HG03039 (cell line): Measurements from ENCODE around the gene CATSPER3.

ENCODE experiments used
- ATAC-seq: cut with Tn5 transposase; IDR thresholded peaks from one replicate; pipeline ENCODE4 v1.9.1; 2021; ENCODE audit warnings: mild to moderate bottlenecking, moderate library complexity; ENCODE audit not compliant: unreplicated experiment

The CATSPER3 gene

DNA sequence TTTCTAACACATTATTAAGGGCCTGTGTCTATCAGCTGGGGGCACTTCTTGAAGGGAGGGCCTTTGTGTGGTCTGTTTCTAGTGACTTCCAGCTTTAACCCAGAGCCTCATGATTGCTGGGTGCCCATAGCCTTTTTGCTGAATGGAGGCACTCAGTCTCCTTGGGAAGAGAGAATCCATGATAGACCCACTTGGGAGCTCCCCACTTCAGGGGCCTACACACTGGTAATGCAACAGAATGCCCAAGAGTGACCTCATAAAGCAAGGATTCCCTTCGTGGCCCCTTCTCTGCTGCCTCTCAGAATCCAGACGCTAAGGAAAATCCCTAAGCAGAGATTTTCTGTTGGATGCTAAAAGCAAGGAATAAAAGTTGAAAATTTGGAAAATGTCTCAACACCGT is at the start of gene CATSPER3:
CATSPER3 (plus strand) TSS at position 301 of the 400 bp plus-strand sequence; CDS start at position 386, 85 bp downstream.
- ATAC-seq = no peak

DNA sequence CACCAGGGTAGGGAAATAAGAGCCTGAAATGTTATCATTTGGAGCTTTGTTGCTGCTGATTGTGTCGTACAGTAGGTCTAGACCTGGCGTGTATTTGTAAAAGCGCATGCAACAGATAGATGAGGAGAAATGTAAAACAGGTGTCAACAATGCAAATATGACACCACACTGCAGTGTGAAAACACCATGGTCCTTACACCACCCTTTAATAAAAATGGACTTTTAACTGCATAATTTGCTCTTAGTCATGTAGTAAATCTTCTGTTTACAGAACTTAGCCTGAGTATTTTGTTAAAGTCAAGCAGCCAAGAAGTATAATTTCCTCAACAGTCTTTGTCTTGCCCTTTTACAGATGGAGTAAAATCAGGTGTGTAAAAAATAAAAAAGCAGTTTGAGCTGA is 48.8 kb upstream of the CATSPER3 start:
- ATAC-seq = no peak

DNA sequence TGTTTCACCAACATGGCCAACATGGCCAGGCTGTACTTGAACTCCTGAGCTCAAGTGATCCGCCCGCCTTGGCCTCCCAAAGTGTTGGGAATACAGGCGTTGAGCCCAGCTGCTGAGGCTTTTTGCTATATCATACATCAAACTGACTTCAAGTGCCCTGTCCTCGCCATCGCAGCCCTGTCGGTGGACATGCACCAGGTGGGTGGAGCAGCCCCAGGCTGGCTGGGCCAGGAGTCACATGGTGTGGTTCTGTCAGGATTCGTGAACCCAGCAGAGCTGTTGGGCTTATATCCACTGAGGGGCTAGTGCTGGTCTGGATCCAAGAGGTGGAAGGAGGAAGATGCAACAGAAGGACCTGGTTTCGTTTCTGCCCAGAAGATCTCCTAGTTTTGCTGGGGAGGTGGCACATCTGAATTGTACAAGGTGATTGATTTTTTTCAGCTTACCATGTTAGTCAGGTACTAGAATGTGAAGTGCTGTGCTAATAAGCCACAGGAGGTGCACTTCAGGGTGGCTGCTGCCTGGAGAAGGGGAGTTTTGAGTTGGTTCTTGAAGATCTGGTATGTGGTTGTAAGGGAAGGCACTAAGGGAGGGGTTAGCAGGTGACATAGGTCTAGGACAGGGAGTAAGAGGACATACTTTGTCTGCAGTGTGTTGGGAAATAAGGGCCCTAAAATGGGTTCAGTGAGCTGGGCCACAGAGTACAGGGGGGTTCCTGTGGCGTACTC is 46.7 kb upstream of the CATSPER3 start:
- no peak for ATAC-seq

DNA sequence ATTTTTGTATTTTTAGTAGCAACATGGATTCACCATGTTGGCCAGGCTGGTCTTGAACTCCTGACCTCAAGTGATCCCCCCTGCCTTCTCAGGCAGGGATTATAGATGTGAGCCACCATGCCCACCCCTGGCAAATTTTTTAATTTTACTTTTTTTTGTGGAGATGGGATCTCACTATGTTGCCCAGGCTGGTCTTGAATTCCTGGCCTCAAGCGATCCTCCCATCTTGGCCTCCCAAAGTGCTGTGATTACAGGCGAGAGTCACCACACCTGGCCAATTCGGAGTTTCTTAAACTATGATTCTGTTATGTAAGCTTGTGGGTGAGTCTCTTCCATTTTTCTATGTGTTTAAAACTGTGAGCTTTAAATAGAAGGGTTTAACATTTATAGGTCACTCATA is 35.2 kb upstream of the CATSPER3 start:
- ATAC-seq = no peak

DNA sequence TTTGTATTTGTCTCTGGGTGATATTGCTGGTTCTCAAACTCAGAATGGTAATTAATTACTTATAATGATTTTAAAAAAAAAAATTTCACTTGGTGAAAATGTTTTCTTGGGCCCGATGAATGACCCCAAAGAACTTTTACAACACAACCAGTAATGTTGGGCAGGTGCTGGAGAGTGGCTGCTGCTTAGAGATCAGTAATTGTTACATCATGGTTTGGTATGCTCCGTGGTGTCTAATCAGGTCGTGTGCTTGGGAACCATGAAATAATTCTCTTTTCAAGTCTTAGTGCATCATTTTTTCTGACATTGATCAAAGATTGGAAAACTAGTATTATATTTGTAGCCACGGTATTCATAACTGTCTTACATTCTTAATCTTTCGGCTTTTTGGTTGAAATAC is 33.5 kb upstream of the CATSPER3 start:
- ATAC-seq = no peak

DNA sequence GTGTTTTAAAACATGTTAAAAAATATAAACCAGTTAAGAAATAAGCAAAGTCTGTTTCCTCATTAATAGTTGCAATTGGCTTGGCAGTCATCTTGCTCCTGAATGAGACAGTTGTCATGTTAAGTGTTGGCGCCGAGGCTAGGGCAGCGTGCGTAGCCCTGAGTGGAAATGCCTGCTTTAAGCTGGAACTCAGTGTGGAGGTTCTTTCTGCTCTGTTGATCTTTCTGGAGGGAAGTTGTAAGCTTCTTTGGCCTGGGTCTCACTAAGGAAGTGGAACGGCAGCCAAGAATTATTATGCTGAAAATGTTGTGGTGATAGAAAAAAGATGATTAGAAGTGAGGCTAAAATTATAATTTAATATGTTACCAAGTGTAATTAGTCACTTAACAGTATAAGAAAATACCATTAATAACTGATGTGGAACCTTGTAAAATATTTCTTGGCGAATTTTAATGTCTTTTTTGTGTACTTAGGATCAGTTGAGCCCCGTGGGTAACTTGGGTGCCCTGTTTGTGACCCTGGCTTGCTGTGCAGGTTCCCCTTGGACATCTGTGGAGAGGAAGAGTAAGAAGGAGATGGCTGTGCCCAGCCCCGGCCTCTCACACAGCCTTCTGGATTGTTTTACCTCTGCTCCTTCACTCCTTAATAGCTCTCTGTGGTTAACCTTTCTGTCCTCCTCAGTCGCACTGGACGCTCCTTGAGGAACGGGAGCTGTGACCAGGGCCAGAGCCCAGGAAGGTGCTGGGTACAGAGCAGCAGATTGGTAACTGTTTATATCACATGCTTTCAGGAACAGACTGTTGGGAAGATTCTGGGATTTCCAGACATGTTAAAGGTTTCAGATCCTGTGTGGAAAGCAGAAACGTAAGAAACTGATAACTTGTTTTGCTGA is 31.8 kb upstream of the CATSPER3 start:
- ATAC-seq = no peak

DNA sequence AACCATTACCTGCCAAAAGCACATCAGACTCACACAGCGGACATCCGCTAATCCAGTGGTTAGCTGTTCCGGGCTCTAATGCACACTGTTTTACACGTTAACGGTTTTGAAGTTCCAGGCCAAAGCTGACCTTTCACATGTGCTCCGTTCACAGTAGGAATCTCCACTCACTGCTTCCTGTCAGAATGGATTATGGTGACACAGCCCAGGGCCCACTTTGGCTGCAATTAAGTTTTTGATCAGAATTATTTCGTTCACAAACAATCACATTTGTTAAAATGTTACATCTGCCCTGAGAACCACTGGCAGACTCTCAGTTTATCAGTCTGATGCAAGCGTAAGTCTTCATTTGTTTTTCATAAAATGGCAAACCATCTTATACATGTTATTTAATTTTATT is 30.2 kb upstream of the CATSPER3 start:
- no peak for ATAC-seq

DNA sequence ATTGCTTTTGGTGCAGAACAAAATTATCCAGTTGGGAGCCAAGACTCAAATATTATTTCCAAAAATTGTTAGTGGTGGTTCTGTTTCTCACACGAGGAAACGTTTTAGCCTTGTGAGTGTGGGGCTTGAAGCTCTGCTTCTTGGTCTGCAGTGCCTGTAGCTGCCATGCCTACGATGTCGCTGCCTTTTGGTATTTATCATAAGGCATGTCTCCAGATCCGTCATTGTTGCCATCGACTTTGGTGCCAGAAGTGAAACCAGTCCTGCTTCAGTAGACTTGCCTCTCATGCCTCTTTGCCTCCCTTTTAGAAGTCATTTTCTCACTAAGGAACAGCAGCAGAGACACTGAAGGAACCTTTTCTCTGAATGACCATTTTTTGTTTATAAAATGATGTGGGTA is 29.7 kb upstream of the CATSPER3 start:
- ATAC-seq = no peak

DNA sequence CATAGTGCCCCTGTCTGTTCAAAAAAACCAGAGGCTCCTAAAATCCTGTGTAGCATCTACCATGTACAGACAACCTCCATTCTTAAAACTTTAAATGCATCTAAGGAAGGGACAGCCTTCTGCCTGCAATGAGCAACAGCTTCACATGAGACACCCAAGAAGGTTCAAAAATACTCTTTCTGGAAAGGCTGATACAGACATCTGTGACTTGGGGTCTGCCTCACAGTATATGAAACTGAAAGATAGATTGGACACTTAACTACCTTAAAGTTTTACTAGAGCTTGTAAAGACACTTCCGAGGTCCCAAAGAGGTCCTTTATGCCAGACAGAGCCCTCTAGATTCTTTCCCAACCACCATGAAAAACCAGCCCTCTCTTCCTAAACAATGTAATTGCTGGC is 28.2 kb upstream of the CATSPER3 start:
- no peak for ATAC-seq

DNA sequence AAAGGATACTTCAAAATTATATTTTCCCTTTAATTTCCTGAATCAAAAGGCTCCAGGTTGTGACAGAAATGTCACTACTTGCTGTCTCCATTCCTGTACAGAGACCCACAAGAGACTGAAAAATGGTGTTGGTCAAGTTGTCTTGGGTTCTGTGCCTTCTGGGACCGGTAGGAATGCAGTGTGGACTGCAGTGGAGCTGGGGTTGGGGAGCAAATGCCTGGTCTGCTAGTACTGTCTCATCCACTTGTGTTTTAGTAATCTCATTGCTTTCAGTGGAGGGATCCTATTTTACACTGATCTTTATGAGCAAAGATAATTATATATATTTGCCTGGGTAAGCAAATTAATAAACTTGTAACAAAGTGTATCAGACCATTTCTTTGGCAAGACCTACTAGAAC is 24.2 kb upstream of the CATSPER3 start:
- ATAC-seq = no peak

DNA sequence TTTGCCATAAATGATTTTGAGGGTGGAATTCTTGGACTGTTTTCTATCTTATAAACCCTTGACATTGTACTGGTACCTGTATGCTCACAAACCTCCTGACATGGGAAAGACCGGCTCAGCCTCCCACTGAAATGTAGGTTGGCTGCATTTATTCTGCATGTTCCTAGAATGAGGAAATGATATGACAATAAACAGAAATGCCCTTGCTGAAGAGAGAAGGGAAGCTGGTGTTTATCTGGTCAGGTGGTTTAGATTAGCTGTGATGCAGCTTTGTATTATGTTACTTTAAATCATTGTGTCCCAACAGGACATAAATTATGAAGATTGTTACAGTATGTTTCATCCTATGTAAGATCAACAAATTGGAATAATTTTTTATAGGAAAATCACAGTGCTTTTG is 23.1 kb upstream of the CATSPER3 start:
- ATAC-seq = no peak

DNA sequence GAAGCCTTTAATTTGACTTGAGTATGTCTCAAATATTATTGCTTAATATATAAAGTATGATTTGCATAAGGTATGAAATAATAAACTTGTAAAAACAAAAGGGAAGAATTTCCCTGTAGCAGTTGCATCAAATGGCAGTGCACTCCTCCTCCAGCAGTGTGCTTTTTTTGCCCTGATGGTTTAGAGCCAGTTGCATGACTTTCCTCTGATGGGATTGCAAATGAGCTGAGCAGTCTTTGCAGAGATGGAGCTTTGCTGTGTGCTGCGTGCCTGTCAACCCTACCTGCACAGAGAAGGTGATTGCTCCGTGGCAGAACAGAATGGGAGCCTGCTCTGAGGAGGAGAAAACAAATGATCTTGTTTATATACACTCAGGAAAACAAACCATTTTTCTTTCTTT is 22.7 kb upstream of the CATSPER3 start:
- ATAC-seq = no peak

DNA sequence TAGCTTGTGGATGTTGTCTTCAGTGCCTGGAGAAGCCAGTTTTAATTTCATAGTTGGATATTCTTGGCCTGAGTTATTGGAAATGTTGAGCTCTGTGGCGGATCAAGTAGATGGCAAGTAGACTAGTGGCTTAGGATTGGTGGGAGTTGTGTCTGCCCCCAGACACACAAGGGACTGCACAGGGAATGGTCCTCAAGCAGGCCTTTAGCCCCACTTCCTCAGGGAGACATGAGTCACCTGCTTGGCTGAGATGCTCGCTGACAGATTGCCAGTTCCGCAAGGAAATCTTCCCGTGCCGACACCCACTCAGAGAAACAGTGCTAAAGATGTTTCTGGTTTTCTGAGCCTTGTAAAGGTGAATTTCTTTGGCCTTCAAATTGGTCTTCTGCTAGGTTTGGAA is 18.8 kb upstream of the CATSPER3 start:
- ATAC-seq = no peak

DNA sequence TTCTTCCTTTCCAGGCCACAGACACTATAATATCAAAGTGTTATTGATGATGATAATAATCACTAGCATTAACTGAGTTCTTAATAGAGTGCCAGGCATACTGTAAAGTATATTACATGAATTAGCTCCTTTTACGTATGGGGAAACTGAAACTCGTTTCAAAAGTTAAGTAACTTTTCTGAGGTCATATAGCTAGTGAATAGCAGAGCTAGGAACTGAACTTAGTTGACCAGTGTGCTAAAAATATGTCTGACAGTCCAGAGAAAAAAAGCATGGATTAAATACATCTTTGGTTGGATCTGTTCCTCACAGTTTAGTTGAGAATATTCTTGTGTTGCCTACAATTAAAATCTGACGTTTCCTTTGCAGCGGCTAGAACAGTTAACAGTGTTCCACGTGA is 18.4 kb upstream of the CATSPER3 start:
- no peak for ATAC-seq

DNA sequence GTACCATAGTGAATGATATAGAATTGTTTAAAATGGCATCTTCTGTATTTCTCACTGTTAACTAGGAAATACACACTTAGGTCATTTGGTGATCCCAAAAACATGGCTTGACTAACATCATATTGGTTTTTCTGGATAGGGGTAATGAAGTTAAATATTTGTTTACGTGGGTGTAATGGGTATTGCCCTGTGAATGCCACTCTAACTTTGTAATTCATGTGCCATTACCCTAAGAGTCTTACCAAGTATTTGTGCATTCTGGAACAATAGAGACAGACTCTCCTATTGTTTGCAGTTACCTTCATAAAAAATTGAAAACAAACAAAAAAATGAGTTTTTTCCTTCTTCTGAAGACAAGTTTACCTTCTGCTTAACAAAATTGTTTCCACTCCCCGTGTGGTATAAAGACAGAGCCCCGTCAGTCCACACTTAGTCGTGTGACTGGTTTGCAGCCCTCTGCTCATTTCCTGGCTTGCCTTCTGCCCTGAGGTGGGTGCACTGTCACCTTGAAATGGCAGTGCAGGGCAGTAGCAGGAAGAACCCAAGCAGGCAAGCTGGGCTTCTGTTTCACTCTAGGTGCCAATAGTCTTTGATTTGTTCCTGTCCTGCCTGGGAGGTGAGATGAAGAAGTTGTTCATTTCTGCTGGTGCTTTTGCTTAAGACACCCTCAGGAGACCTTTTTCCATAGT is 9.6 kb upstream of the CATSPER3 start:
- ATAC-seq = no peak

DNA sequence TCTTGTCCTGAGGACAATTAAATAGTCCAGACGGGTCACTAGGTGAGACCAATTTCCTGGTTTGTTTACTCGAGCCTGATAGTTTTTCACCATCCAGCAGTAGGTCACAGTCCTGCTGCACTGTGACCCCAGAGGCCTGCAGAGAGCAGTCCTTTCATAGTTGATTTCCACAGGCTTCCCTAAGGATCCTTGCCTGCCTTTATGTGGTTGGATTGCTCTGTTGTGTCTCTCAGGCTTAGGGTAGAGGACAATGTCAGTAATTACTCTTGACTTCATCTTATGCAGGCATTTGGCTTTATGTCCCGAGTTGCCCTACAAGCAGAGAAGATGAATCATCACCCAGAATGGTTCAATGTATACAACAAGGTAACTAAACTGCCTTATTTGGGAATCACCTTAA is 9.0 kb upstream of the CATSPER3 start:
- no peak for ATAC-seq

DNA sequence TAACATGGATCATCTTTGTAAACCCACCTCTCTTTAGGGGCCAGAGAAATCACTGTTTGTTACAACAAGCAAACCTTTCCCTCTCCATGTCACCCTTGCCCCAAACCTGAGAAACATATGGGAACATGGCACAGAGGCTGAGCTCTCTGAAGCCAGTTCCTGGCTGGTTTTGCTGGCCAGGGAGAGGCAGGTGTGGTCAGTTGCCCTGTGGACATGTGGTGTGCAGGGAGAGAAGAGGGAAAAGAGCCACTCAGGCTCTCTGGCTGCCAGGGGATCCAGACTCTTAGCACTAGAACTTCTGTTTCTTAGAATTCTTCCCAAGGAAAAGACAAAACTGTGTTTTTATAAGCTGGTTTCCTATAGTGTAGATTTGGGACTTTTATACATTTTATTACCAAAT is 4.6 kb upstream of the CATSPER3 start:
- no peak for ATAC-seq

DNA sequence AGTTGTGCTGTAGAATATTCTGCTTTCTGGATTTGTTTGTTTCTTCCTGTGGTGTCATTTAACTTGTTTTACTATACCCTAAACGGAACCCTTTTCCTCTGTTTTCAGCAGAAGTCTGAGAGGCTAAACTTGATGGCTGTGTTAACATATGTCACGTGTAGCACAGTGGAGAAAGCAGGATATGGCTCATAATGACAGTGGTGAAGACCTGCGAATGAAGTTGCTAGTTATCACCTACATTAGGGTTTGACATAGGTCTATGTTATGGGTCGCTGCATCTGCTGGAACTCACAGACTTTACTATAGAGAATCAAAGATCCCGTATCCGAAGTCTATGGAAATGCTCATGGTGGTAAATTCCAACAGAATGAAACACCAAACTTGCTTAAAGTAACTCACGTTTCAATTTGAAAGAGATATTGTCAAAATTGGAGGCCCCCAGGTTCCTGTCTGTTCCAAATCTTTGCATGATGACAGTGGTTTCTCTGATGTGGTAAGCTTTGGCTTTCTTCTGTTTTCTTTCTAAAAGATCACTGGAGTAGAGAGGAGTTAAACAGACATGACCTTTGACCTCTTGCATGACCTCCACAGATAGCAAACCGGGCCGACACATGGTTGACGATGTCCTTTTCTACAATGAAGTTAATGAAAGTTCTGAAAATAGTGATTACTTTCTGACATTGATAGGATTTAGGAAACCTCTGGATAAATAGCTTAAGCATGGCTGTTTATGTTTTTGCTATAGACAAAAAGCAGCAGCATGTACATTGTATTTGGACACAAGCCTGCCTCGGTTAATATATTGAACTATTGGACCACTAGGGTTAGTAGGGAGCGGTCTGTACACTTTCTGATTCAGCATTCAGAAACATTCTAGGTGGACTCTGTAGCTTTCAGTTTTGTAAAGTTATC is 3.1 kb upstream of the CATSPER3 start:
- no peak for ATAC-seq

DNA sequence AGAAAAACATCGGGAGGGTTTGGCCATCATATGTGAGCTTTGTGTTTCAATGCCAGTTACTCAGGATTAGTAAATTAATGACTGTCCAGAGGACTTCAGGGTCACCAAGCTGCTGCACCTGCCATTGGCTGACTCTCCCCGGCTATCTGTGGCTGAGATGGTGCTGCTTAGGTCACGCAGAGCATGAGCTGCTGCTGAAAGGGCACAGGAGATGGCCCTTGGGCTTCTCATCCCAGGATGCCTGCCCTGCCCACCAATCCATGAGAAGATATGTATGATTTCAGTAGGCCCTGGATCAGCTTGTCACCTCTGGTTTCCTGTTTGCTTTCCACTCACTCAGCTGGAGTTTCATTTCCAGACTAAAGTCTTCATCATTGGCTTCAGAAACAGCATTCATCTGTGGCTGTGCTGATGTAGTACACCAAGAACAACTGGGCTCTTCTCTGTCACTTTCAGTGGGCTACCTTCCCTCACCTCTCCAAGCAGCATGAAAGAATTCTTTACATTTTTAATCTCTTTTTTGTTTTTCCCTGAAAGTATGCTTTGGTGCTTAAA is 2.4 kb upstream of the CATSPER3 start:
- no peak for ATAC-seq

DNA sequence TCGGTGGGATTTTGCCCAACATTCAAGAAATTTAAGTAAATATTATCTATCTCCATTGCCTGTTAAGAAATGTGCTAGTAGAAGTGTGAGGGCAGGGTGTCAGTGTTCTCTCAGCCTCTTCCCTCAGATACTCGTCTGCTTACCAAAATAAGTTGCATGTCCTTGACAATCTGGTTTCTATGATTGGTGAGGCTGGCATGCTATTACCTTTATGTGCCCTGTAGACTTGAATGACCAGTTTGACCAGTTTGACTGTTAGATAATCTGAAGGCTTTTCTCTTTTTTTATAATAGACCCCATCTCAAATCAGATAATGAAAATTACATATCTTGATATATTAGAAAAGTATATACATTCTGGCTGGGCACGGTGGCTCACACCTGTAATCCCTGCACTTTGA is 348 bp downstream of the CATSPER3 start:
- no peak for ATAC-seq
